ENCODE data around the gene HTT. TPM values are rescaled to one million over a fixed set of nuclear protein-coding genes. Genes with fewer than 3 reads are reported as not detected.

The HTT gene
- total RNA-seq, 2 experiments from 2014 or later: 80.1 to 127 TPM

DNA sequence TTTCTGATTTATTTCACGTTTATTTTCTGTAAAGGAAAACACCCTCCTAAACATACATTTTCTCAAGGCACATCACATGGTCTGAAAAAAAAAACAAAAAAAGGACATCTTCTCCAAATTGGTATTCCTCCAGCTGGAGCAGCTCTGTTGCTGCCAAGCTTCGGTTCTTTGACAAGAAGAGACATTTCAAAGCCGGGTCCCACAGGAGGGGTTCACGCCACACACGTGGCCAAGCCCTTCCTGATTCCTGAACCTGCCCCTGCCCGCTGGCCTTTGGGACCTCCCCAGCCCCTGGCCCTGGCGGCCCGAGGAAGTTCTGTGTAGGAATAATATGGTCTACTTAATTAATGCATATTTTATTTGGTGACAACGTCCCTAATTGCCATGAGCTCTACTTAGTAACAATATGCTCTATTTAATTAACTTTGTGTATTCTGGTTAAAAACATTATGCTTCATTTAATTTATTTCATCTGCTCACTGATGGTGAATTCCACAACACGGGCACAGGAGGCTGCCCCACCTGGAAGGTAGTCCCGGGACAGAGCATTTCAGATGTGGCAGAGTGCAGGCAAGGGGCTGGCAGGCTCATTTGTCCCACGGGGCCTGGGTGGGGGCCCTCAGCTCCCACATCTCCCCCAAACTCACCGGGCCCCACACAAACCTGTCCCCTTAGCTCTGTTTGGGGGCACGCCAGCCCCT lies 212.9 kb downstream of the HTT start:
- ChIA-PET CTCF (interaction anchor here (1.1 kb wide), 1 partner anchor 181 kb away, joined by 3 read pairs; no protein-coding TSS in a partner anchor), POLR2A (no interaction called here)
- Mint-ChIP-seq H3K36me3 (ENCODE audit: low read depth) (no peaks in the 10 kb centered on the region), H3K27me3 (peaks cover 9% of the 10 kb centered on the region), H3K9me3 (ENCODE audit: low read depth) (no peaks in the 10 kb centered on the region), H3K4me1 (peaks cover 6% of the 10 kb centered on the region), H3K27ac (no peak overlapping the region), H3K4me3 (no peak overlapping the region)
- intact Hi-C loops (cut with DNase I, micrococcal nuclease): no loop called here
- DNase-seq (no peak), ATAC-seq (no peak)

DNA sequence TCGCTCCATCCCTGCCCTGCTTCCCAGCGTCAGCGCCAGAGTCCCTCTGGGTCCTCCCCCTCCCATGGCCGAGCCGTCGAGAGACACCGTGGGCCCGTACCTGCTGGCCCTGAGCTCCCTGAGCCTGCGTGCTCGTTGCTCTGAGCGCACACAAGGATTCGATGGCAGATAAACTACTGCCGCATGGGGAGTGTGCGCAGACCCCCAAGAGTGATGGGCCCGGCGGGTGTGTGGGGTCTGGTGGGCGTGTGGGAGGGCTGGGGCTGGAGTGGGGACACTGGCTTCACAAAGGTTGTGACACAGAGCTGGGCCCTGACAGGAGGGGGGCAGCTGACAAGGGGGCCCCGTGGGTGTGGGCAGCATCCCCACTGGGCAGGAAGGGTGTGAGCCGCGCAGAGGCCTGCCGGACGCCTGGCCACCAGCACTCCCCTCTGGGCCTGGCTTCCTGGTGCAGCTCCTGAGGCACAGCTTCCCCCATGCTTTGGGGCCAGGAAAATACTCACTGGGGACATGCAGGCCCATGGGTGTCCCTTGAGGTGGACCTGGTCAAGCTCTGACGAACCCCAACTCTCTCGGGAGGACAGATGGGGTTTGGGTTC lies 213.6 kb downstream of the HTT start:
- ATAC-seq (no peak), DNase-seq (no peak)
- H3K36me3 Mint-ChIP-seq (ENCODE audit: low read depth): no peaks in the 10 kb centered on the region
- H3K4me3 Mint-ChIP-seq: no peak overlapping the region
- H3K27ac Mint-ChIP-seq: no peak overlapping the region
- no peaks in the 10 kb centered on the region for H3K9me3 Mint-ChIP-seq (ENCODE audit: low read depth)
- intact Hi-C loops (cut with DNase I, micrococcal nuclease): no loop called here
- ChIA-PET CTCF (interaction anchor here (0.7 to 1.1 kb wide), 2 partner anchors 181 kb away, joined by 3 read pairs; no protein-coding TSS in a partner anchor), POLR2A (no interaction called here)
- H3K27me3 Mint-ChIP-seq: peaks cover 9% of the 10 kb centered on the region
- peaks cover 6% of the 10 kb centered on the region for H3K4me1 Mint-ChIP-seq

DNA sequence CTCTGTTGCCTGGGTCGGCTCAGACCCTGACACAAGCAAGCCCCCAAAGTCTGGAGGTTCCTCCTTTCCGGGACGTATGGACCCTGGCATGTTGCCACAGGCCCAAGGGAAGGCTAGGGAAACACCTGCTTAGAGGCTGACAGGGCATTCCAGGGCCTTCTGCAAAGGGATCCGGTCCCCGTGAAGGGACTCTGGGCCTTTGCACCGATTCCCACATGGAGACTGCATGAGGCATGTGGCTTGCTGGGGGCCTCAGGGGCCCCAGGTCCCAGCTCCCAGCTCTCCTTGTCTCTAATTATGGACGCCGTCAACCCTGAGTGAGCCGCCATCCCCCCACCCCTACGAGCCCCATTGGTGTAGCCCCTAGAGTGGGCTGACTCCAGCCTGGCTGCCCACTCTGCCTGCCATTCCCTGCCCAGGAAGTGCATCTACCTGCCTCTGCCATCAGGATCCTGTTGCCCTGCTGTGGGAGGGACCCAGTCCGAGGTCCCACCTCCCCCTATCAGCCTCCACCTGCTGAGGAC lies 214.2 kb downstream of the HTT start:
- ChIA-PET POLR2A (no interaction called here), CTCF (interaction anchor here (0.7 kb wide), 1 partner anchor 181 kb away, joined by 3 read pairs; no protein-coding TSS in a partner anchor)
- intact Hi-C loops (cut with DNase I, micrococcal nuclease): no loop called here
- no peaks in the 10 kb centered on the region for H3K9me3 Mint-ChIP-seq (ENCODE audit: low read depth)
- ATAC-seq (no peak), DNase-seq (no peak)
- no peaks in the 10 kb centered on the region for H3K36me3 Mint-ChIP-seq (ENCODE audit: low read depth)
- H3K27ac Mint-ChIP-seq: no peak overlapping the region
- no peak overlapping the region for H3K4me3 Mint-ChIP-seq
- peaks cover 9% of the 10 kb centered on the region for H3K4me1 Mint-ChIP-seq
- H3K27me3 Mint-ChIP-seq: peaks cover 9% of the 10 kb centered on the region

DNA sequence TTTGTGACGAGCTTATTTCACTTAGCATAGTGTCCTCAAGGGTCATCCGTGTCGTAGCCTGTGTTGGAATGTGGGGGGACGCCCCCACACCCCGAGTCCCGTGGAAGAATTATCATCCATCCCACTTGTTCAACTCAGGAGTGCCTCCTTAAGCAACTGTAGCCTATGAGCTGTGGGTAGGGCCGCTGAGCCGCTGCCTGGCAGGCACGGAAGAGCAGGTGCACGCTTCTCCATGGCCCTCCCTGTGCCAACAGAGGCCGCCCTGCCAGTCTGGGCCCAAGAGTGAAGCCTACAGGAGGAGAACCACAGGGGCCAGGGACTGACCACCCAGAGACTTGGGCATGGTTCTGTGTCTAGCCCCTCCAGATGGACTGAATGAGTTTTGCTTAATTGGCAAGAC lies 216.0 kb downstream of the HTT start:
- intact Hi-C loops (cut with DNase I, micrococcal nuclease): loop anchor here in 1 of 2 experiments (5.0 kb wide), 3 partner anchors 753 to 1418 kb away; partner anchors contain the start of genes FAM193A, LYAR, NSD2 and ZBTB49
- ATAC-seq (no peak), DNase-seq (no peak)
- H3K9me3 Mint-ChIP-seq (ENCODE audit: low read depth): no peaks in the 10 kb centered on the region
- H3K27me3 Mint-ChIP-seq: peaks cover 9% of the 10 kb centered on the region
- H3K4me3 Mint-ChIP-seq: no peak overlapping the region
- ChIA-PET CTCF (interaction anchor here (1.0 kb wide), 1 partner anchor 312 kb away, joined by 3 read pairs; no protein-coding TSS in a partner anchor), POLR2A (no interaction called here)
- H3K27ac Mint-ChIP-seq: no peak overlapping the region
- peaks cover 11% of the 10 kb centered on the region for H3K4me1 Mint-ChIP-seq
- H3K36me3 Mint-ChIP-seq (ENCODE audit: low read depth): no peaks in the 10 kb centered on the region

DNA sequence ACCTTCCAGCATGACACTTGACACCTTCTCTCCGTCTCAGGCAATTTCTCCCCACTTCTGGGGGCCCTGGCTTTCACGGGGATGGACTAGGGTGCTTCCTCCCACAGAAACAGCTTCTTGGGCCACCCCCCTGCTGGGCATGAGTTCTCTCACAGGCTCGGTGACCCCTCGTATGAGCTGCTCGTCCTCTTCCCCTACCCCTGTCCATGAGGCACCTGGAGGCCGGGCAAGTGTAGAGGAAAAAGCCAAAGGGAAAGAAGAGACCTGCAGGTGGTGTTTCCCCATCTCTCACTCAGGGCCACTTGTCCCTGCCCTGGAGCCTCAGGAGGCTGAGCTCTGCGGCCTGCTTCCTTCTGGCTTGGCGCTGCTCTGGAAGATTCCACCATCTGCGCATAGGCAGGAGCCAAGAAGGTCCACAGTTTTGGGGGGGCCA lies 216.4 kb downstream of the HTT start:
- peaks cover 11% of the 10 kb centered on the region for H3K4me1 Mint-ChIP-seq
- peaks cover 9% of the 10 kb centered on the region for H3K27me3 Mint-ChIP-seq
- no peak overlapping the region for H3K4me3 Mint-ChIP-seq
- ATAC-seq (no peak), DNase-seq (no peak)
- intact Hi-C loops (cut with DNase I, micrococcal nuclease): loop anchor here in 1 of 2 experiments (5.0 kb wide), 3 partner anchors 754 to 1419 kb away; partner anchors contain the start of genes FAM193A, LYAR, NSD2 and ZBTB49
- H3K36me3 Mint-ChIP-seq (ENCODE audit: low read depth): no peaks in the 10 kb centered on the region
- no peaks in the 10 kb centered on the region for H3K9me3 Mint-ChIP-seq (ENCODE audit: low read depth)
- CTCF ChIA-PET: no interaction called here
- POLR2A ChIA-PET: no interaction called here
- no peak overlapping the region for H3K27ac Mint-ChIP-seq

DNA sequence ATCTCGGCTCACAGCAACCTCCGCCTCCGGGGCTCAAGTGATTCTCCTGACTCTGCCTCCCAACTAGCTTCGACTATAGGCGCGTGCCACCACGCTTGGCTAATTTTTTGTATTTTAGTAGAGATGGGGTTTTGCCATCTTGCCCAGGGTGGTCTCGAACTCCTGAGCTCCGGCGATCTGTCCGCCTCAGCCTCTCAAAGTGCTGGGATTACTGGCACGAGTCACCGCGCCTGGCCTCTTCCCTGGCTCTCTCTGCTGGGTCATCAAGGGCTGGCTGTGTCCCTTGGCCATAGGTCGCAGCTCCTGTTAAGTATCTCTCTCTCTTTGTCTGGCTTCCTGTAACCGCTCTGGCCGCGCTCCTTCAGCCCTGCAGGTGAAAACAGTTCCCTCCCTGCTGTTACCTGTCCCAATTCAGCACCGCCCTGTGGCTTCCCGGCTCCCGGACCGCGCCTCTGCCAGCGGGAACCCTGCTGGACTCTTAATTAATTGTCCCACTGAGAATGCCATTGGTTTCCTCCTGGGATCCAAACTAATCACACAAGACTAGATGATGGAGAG lies 217.0 kb downstream of the HTT start:
- no peaks in the 10 kb centered on the region for H3K9me3 Mint-ChIP-seq (ENCODE audit: low read depth)
- H3K27ac Mint-ChIP-seq: peak overlapping the region; percentile 64
- H3K36me3 Mint-ChIP-seq (ENCODE audit: low read depth): no peaks in the 10 kb centered on the region
- CTCF ChIA-PET: interaction anchor here (0.7 kb wide), 1 partner anchor 58 kb away, joined by 3 read pairs; no protein-coding TSS in a partner anchor
- peak overlapping the region; percentile 81 for H3K4me3 Mint-ChIP-seq
- intact Hi-C loops (cut with DNase I, micrococcal nuclease): loop anchor here in 1 of 2 experiments (5.0 kb wide), 3 partner anchors 754 to 1419 kb away; partner anchors contain the start of genes FAM193A, LYAR, NSD2 and ZBTB49
- peaks cover 11% of the 10 kb centered on the region for H3K4me1 Mint-ChIP-seq
- DNase-seq: peak; percentile 24
- ATAC-seq: no peak
- H3K27me3 Mint-ChIP-seq: peaks cover 9% of the 10 kb centered on the region
- POLR2A ChIA-PET: no interaction called here

DNA sequence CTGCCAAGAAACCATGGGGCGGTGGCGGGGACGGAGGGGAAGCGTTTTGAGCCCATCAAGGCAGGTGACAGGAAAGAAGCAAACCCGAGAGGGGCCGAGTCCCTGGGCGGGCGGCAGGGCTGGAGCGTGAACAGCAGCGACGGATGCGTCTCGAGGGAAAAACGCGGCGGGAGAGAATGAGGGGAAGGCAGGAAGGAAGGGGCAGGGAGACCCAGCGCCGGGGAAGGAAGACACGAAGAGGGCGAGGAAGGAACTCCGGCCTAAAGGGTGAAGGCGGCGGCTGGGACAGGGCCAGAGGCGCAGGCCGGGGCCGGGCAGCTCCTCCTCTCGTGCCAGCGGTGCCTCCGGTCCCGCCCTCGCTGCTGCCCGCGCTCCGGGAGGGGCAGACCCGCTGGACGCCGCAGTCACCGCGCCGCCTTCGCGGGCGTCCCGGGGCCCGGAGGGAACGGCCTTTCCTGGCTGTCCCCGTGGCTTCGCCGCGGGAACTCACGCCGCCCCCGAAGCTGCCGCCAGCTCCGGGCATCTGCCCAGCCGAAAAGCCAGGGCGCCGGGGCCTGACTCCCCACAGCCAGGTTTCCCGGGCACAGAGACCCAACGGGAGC lies 217.6 kb downstream of the HTT start:
- Mint-ChIP-seq H3K9me3 (ENCODE audit: low read depth) (no peaks in the 10 kb centered on the region), H3K4me1 (peaks cover 11% of the 10 kb centered on the region), H3K4me3 (peak overlapping the region; percentile 81), H3K27me3 (peaks cover 6% of the 10 kb centered on the region), H3K27ac (peak overlapping the region; percentile 64), H3K36me3 (ENCODE audit: low read depth) (no peaks in the 10 kb centered on the region)
- CTCF ChIA-PET: interaction anchor here (0.7 kb wide), 1 partner anchor 57 kb away, joined by 3 read pairs; no protein-coding TSS in a partner anchor
- DNase-seq (peak; percentile 41), ATAC-seq (peak; percentile 10)
- intact Hi-C loops (cut with DNase I, micrococcal nuclease): loop anchor here (1.0 to 5.0 kb wide), 14 partner anchors 10 to 1420 kb away; partner anchors contain the start of genes HTT (in 2 of the 2), HTT-AS (in 2 of the 2), FAM193A (in 1 of the 2) and GRK4 (in 1 of the 2)
- POLR2A ChIA-PET: interaction anchor here (0.5 kb wide), 1 partner anchor 95 kb away, joined by 3 read pairs; no protein-coding TSS in a partner anchor

DNA sequence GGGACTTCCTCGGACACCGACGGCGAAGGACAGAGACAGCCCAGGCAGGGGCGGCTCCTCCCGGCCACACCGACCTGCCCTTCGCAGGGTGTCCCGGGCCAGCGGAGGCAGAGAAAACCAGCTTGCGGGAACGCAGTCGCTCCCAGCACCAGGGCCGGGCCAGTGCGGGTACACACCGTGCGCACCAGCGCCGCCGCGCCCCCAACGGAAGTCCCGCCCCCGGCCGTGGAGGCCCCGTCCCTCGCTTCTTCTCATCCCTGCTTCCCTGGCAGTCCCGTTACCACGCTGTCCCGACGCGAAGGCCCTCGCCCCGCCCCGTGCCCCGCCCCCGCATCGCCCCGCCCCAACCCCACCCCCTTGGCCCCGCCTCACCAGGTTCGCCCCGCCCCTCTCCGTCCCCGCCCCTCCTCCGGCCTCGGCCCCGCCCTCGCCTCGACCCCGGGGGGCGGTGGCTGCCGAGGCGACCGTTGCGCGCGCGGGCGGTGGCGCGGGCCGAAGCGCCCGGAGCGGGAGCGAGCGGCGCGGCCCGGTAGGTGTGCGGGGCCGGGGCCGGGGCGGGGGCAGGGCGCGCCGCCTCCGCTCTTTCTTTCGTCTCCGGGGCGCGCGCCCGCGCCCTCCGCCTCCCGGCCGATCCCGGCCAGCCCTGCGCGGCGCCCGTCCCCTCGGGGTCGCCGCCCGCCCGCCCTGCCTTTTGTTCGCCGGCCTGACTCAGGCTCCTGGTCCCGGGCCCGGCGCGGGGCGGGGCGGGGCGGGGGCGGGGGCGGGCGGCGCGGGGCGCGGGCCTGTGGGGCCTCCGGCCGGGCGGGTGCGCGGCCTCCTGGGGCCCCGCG lies 218.3 kb downstream of the HTT start, which contains the start of gene RGS12:
Gene RGS12, plus strand, starts transcription at position 451 of the 830 bp plus-strand sequence. CDS start 23,150 bp downstream, outside the sequence.
- POLR2A ChIA-PET: interaction anchor here (0.5 kb wide), 1 partner anchor 96 kb away, joined by 3 read pairs; no protein-coding TSS in a partner anchor
- H3K27ac Mint-ChIP-seq: peak within 1 kb of the TSS; percentile 64
- ATAC-seq: peak; percentile 95
- H3K9me3 Mint-ChIP-seq (ENCODE audit: low read depth): no peaks in the 10 kb centered on the region
- H3K36me3 Mint-ChIP-seq (ENCODE audit: low read depth): no peaks in the 10 kb centered on the region
- intact Hi-C loops (cut with DNase I, micrococcal nuclease): loop anchor here (1.0 to 5.0 kb wide), 14 partner anchors 10 to 1420 kb away; partner anchors contain the start of genes HTT (in 2 of the 2), HTT-AS (in 2 of the 2), FAM193A (in 1 of the 2) and GRK4 (in 1 of the 2)
- peak within 1 kb of the TSS; percentile 81 for H3K4me3 Mint-ChIP-seq
- DNase-seq: peak; percentile 93
- H3K27me3 Mint-ChIP-seq: peaks cover 4% of the 10 kb centered on the region
- peaks cover 11% of the 10 kb centered on the region for H3K4me1 Mint-ChIP-seq
- CTCF ChIA-PET: no interaction called here
